NCI-H2196 treated with DMSO at 0.1 percent for 48 hours (cell line): ENCODE results near the gene ADGRF3.
"Not testable (repeated sequence)": the region's sequence is repeated elsewhere in the genome, so short reads cannot be mapped to it uniquely, and the experiment has no call there.

Source experiments
- DNase-seq: peaks from one replicate; lab custom pipeline; 2025; ENCODE audit not compliant: unreplicated experiment; lab: John Stamatoyannopoulos, UW

ADGRF3 gene

GRCh38 chr2:26346454-26347053, at the start of gene ADGRF3:
Gene ADGRF3, minus strand, starts transcription at chr2:26346789. Its CDS starts 555 bp downstream, at chr2:26346234.
- no peak for DNase-seq

- DNase-seq = no peak
Measured at GRCh38 chr2:26395394-26395793, 48.8 kb upstream of the ADGRF3 start.

- DNase-seq = no peak
Measured at GRCh38 chr2:26394694-26395093, 48.1 kb upstream of the ADGRF3 start.

GRCh38 chr2:26387189-26387588, 40.6 kb upstream of the ADGRF3 start:
- no peak for DNase-seq

GRCh38 chr2:26384597-26384996, 38.0 kb upstream of the ADGRF3 start:
- DNase-seq = no peak

GRCh38 chr2:26384183-26384582, 37.6 kb upstream of the ADGRF3 start:
- no peak for DNase-seq

GRCh38 chr2:26382564-26382963, 36.0 kb upstream of the ADGRF3 start:
- DNase-seq = no peak

GRCh38 chr2:26380281-26380680, 33.7 kb upstream of the ADGRF3 start:
- no peak for DNase-seq

- no peak for DNase-seq
Measured at GRCh38 chr2:26376799-26377198, 30.2 kb upstream of the ADGRF3 start.

- not testable (repeated sequence) for DNase-seq
Measured at GRCh38 chr2:26370909-26371308, 24.3 kb upstream of the ADGRF3 start.

- not testable (repeated sequence) for DNase-seq
Measured at GRCh38 chr2:26369664-26370063, 23.1 kb upstream of the ADGRF3 start.

GRCh38 chr2:26366957-26367356, 20.4 kb upstream of the ADGRF3 start:
- DNase-seq = no peak

- DNase-seq = no peak
Measured at GRCh38 chr2:26364669-26365068, 18.1 kb upstream of the ADGRF3 start.

GRCh38 chr2:26363958-26364357, 17.4 kb upstream of the ADGRF3 start:
- no peak for DNase-seq

- no peak for DNase-seq
Measured at GRCh38 chr2:26363323-26363722, 16.7 kb upstream of the ADGRF3 start.

GRCh38 chr2:26359886-26360473, 13.4 kb upstream of the ADGRF3 start:
- no peak for DNase-seq

- no peak for DNase-seq
Measured at GRCh38 chr2:26356771-26357170, 10.2 kb upstream of the ADGRF3 start.

GRCh38 chr2:26356111-26356510, 9.5 kb upstream of the ADGRF3 start:
- no peak for DNase-seq

GRCh38 chr2:26355038-26355995, 8.7 kb upstream of the ADGRF3 start:
- peak; percentile 48 for DNase-seq

GRCh38 chr2:26354469-26354868, 7.9 kb upstream of the ADGRF3 start:
- not testable (repeated sequence) for DNase-seq

- DNase-seq = no peak
Measured at GRCh38 chr2:26352892-26353291, 6.3 kb upstream of the ADGRF3 start.
